ENCODE data around the gene LPCAT2.

The LPCAT2 gene

GRCh38 chr16:55625843-55626242 lies 117.0 kb downstream of the LPCAT2 start:
- no peak for DNase-seq (ENCODE audit: low read depth)
- H3K4me3 ChIP-seq (ENCODE audit: low read depth, low read length) = no peak overlapping the region
- no peak for TF ChIP-seq CTCF (conservative IDR thresholded peaks at IDR 0.05; ENCODE audit: low read depth, low read length)

GRCh38 chr16:55628306-55628968 lies 119.6 kb downstream of the LPCAT2 start:
- DNase-seq (ENCODE audit: low read depth) = no peak
- no peak overlapping the region for H3K4me3 ChIP-seq (ENCODE audit: low read depth, low read length)
- no peak for TF ChIP-seq CTCF (conservative IDR thresholded peaks at IDR 0.05; ENCODE audit: low read depth, low read length)

GRCh38 chr16:55630774-55631173 lies 121.9 kb downstream of the LPCAT2 start:
- H3K4me3 ChIP-seq (ENCODE audit: low read depth, low read length) = no peak overlapping the region
- DNase-seq (ENCODE audit: low read depth) = no peak
- no peak for TF ChIP-seq CTCF (conservative IDR thresholded peaks at IDR 0.05; ENCODE audit: low read depth, low read length)

GRCh38 chr16:55632259-55632658 lies 123.4 kb downstream of the LPCAT2 start:
- H3K4me3 ChIP-seq (ENCODE audit: low read depth, low read length) = no peak overlapping the region
- DNase-seq (ENCODE audit: low read depth) = no peak
- TF ChIP-seq CTCF (conservative IDR thresholded peaks at IDR 0.05; ENCODE audit: low read depth, low read length) = no peak

- DNase-seq (ENCODE audit: low read depth) = no peak
- H3K4me3 ChIP-seq (ENCODE audit: low read depth, low read length) = no peak overlapping the region
- TF ChIP-seq CTCF (conservative IDR thresholded peaks at IDR 0.05; ENCODE audit: low read depth, low read length) = no peak
Observed at GRCh38 chr16:55634193-55634592, 125.3 kb downstream of the LPCAT2 start.

All from choroid plexus epithelial cell (primary cell).